GM08714 (cell line): ENCODE data around the gene OR1K1.

Experiments
- H3K4me3 ChIP-seq: fragments of 200-500 bp; sonication (Bioruptor generic); 2 replicates; pipeline ENCODE4 v1.5.1; 2014; ENCODE audit warnings: mild to moderate bottlenecking, low read length, inconsistent platforms
- ZNF274 ChIP-seq: IDR thresholded peaks from 2 replicates; pipeline ENCODE4 v1.6.1; 2012; ENCODE audit warnings: mild to moderate bottlenecking, low read depth, low read length

OR1K1 gene

GRCh38 chr9:122800066-122801060 is at the start of gene OR1K1:
Gene OR1K1 (plus strand): TSS chr9:122800123. CDS start chr9:122800123, 0 bp downstream.
- no peak within 1 kb of the TSS for H3K4me3 ChIP-seq

GRCh38 chr9:122754825-122755224 is 45.1 kb upstream of the OR1K1 start:
- no peak for TF ChIP-seq ZNF274
- no peak overlapping the region for H3K4me3 ChIP-seq

More at GRCh38 chr9:122800066-122801060, at the start of gene OR1K1:
- no peak for TF ChIP-seq ZNF274

DNA sequence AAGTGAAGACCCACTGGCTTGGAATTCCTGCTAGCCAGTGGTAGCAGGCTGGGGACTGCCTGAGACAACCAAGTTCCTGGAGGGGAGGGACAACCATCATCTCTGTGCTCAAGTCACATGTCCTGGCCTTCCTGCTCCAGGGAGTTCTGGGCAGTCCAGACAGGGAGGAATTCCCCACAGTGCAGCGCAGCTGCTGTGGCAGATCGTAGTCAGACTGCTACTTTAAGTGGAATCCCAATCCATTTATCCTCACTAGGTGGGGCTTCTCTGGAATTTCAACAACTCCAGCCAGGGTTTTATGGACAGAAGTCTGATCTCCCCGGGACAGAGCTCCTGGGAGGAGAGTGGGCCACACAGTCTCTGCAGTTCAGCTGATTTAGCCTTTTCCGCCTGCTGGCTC is 32.1 kb upstream of the OR1K1 start:
- no peak overlapping the region for H3K4me3 ChIP-seq
- TF ChIP-seq ZNF274: no peak

GRCh38 chr9:122777052-122777451 is 22.9 kb upstream of the OR1K1 start:
- TF ChIP-seq ZNF274: no peak
- H3K4me3 ChIP-seq: no peak overlapping the region

- no peak overlapping the region for H3K4me3 ChIP-seq
- no peak for TF ChIP-seq ZNF274
Observed at GRCh38 chr9:122777935-122778627, 21.8 kb upstream of the OR1K1 start.

DNA sequence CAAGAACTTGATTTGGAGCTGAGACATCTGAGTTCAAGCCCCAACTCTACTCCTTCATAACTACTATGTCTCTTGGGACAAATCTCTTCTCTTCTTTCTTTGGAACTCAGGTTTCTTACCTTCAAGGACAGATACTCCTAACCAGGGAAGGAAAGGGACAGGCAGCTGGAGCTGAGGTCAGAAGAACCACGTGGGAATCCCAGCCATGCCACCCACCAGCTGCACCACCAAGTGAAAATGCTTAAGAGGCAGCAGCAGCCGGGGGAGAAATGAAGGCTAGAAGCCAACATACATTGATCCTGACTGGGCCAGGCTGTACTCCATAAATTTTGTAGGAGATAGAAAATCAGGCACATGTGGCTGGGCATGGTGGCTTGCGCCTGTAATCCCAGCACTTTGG is 20.7 kb upstream of the OR1K1 start:
- no peak for TF ChIP-seq ZNF274
- H3K4me3 ChIP-seq: no peak overlapping the region

DNA sequence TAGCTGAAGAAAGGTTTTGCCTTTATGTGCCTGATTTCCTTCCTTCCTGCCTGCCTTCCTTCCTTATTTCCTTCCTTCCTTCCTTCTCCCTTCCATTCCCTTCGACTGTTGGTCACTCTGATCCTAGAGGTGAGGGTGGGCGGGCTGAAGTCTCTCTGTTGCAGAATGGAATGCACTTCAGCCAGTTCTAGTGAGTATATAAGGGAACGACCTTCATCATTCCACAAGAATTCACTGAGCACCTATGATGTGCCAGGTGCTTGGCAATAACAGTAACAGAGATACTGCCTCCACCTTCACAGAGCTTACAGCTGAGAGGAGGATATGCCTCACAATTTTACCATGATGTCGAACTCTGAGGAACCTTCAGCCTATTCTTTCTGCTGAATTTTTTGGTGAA is 19.9 kb upstream of the OR1K1 start:
- H3K4me3 ChIP-seq: no peak overlapping the region
- TF ChIP-seq ZNF274: no peak

GRCh38 chr9:122781671-122782070 is 18.3 kb upstream of the OR1K1 start:
- no peak for TF ChIP-seq ZNF274
- H3K4me3 ChIP-seq: no peak overlapping the region

- H3K4me3 ChIP-seq: no peak overlapping the region
- no peak for TF ChIP-seq ZNF274
Observed at GRCh38 chr9:122785269-122785668, 14.7 kb upstream of the OR1K1 start.

DNA sequence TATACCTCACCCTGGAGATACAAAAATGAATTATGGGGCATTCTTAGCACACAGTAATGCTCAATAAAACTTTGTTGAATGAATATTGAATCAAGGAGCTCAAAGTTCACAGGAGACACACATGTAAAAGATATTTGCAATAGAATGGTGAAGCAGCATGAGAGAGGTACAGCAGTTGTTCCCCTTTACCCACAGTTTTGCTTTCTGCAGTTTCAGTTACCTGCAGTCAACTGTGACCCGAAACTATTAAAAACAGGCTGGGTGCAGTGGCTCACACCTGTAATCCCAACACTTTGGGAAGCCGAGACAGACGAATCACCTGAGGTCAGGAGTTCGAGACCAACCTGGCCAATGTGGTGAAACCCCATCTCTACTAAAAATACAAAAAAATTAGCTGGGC is 13.6 kb upstream of the OR1K1 start:
- no peak for TF ChIP-seq ZNF274
- H3K4me3 ChIP-seq: no peak overlapping the region

- no peak for TF ChIP-seq ZNF274
- H3K4me3 ChIP-seq: no peak within 1 kb of the TSS
Observed at GRCh38 chr9:122788831-122789230, 11.1 kb upstream of the OR1K1 start, which contains the start of gene OR5C1. Gene OR5C1 (plus strand): TSS chr9:122788933. CDS start chr9:122788933, 0 bp downstream.

DNA sequence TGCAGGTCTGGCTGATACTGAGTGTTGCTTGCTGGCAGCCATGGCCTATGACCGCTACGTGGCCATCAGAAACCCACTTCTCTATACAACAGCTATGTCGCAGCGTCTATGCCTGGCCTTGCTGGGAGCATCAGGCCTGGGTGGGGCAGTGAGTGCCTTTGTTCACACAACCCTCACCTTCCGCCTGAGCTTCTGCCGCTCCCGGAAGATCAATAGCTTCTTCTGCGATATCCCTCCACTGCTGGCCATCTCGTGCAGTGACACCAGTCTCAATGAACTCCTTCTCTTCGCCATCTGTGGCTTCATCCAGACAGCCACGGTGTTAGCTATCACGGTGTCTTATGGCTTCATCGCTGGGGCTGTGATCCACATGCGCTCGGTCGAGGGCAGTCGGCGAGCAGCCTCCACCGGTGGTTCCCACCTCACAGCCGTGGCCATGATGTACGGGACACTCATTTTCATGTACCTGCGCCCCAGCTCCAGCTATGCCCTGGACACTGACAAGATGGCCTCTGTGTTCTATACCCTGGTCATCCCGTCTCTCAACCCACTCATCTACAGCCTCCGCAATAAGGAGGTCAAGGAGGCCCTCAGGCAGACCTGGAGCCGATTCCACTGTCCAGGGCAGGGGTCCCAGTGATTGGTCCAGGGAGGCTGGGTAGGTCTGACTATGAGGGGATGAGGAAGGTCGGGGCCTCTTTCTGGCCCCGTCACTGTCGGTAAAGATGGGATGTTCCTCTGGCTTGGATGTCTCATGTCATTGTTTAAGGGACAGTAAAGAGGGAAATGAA is 10.5 kb upstream of the OR1K1 start:
- no peak for TF ChIP-seq ZNF274
- H3K4me3 ChIP-seq: no peak overlapping the region

- H3K4me3 ChIP-seq: no peak overlapping the region
- TF ChIP-seq ZNF274: no peak
Observed at GRCh38 chr9:122791872-122792669, 7.9 kb upstream of the OR1K1 start.
